GM23338 (cell line): ENCODE measurements around the gene MRPS26. TPM values are rescaled to one million over a fixed set of nuclear protein-coding genes. Genes with fewer than 3 reads are reported as not detected.

Source experiments
- ATAC-seq: fragments of 200-7000 bp; cut with Tn5 transposase; 3 replicates; pipeline ENCODE4 v1.9.1; 2020
- DNase-seq: peaks from one replicate; pipeline ENCODE4 v3.0.0-alpha.2; 2015; ENCODE audit warnings: low spot score
- H2AFZ ChIP-seq: fragments of 200-600 bp; sonication (generic); 2 replicates; pipeline ENCODE4 v1.8.0; 2016; ENCODE audit warnings: antibody characterized with exemption, mild to moderate bottlenecking, moderate library complexity
- H3F3A ChIP-seq: fragments of 200-600 bp; sonication (generic); replicated peaks from 2 replicates; pipeline ENCODE4 v1.8.0; 2017; ENCODE audit warnings: antibody characterized with exemption, mixed run types, low read depth
- H3K27ac ChIP-seq: fragments of 200-600 bp; sonication (generic); 2 replicates; pipeline ENCODE4 v1.6.1; 2016; ENCODE audit warnings: low read depth
- H3K27me3 ChIP-seq: fragments of 200-600 bp; sonication (generic); 2 replicates; pipeline ENCODE4 v1.8.0; 2016; ENCODE audit warnings: mild to moderate bottlenecking, mixed run types, moderate library complexity; ENCODE audit not compliant: insufficient read depth
- H3K36me3 ChIP-seq: fragments of 200-600 bp; sonication (generic); 2 replicates; pipeline ENCODE4 v1.8.0; 2016; ENCODE audit warnings: mild to moderate bottlenecking; ENCODE audit not compliant: insufficient read depth
- H3K4me1 ChIP-seq: fragments of 200-600 bp; sonication (generic); 2 replicates; pipeline ENCODE4 v1.8.0; 2016; ENCODE audit warnings: mild to moderate bottlenecking, moderate library complexity; ENCODE audit not compliant: insufficient read depth
- H3K4me2 ChIP-seq: fragments of 200-600 bp; sonication (generic); 2 replicates; pipeline ENCODE4 v1.7.1; 2017; ENCODE audit warnings: mixed run types
- H3K4me3 ChIP-seq: fragments of 200-600 bp; sonication (generic); 2 replicates; pipeline ENCODE4 v1.6.1; 2016; ENCODE audit warnings: mixed run types
- H3K79me2 ChIP-seq: fragments of 200-600 bp; sonication (generic); replicated peaks from 2 replicates; pipeline ENCODE4 v1.8.0; 2017; ENCODE audit warnings: mild to moderate bottlenecking; ENCODE audit not compliant: insufficient read depth
- H3K9me2 ChIP-seq: fragments of 200-600 bp; sonication (generic); 2 replicates; pipeline ENCODE4 v1.8.0; 2017; ENCODE audit not compliant: insufficient read depth
- H4K20me1 ChIP-seq: fragments of 200-600 bp; sonication (generic); replicated peaks from 2 replicates; pipeline ENCODE4 v1.8.0; 2017; ENCODE audit warnings: mild to moderate bottlenecking; ENCODE audit not compliant: insufficient read depth
- H3K27ac Mint-ChIP-seq: 2 replicates; pipeline ENCODE4 v1.8.0; 2020; ENCODE audit warnings: inconsistent platforms, mild to moderate bottlenecking, moderate library complexity, mixed read lengths
- H3K27me3 Mint-ChIP-seq: 3 replicates; pipeline ENCODE4 v1.8.0; 2022; ENCODE audit warnings: low read depth, mild to moderate bottlenecking, moderate library complexity, mixed read lengths, inconsistent platforms; ENCODE audit not compliant: insufficient read depth, poor library complexity
- H3K36me3 Mint-ChIP-seq: 3 replicates; pipeline ENCODE4 v1.8.0; 2021; ENCODE audit warnings: low read depth, mild to moderate bottlenecking, inconsistent platforms, moderate library complexity, mixed read lengths
- H3K4me1 Mint-ChIP-seq: 3 replicates; pipeline ENCODE4 v1.8.0; 2020; ENCODE audit warnings: mild to moderate bottlenecking, inconsistent platforms, mixed read lengths
- H3K4me3 Mint-ChIP-seq: 3 replicates; pipeline ENCODE4 v1.8.0; 2021; ENCODE audit warnings: moderate library complexity, mild to moderate bottlenecking, inconsistent platforms, mixed read lengths
- H3K9me3 Mint-ChIP-seq: 3 replicates; pipeline ENCODE4 v1.8.0; 2020; ENCODE audit warnings: moderate library complexity, mild to moderate bottlenecking, inconsistent platforms, mixed read lengths
- CREB1 ChIP-seq: fragments of 250-450 bp; sonication (Bioruptor Pico); IDR thresholded peaks from 2 replicates; pipeline ENCODE4 v1.5.0; 2020; ENCODE audit warnings: low read depth, mild to moderate bottlenecking, moderate library complexity
- ETS1 ChIP-seq: IDR thresholded peaks from 2 replicates; pipeline ENCODE4 v1.6.1; 2016; ENCODE audit warnings: antibody characterized with exemption
- EZH2phosphoT487 ChIP-seq: fragments of 200-600 bp; sonication (generic); IDR thresholded peaks from one replicate; pipeline ENCODE4 v1.8.1; 2018; ENCODE audit warnings: antibody characterized with exemption; ENCODE audit not compliant: unreplicated experiment
- JUNB ChIP-seq: IDR thresholded peaks from one replicate; pipeline ENCODE4 v1.6.1; 2016; ENCODE audit warnings: antibody characterized with exemption; ENCODE audit not compliant: unreplicated experiment
- NANOG ChIP-seq: IDR thresholded peaks from 2 replicates; pipeline ENCODE4 v1.6.1; 2016; ENCODE audit warnings: antibody characterized with exemption, borderline replicate concordance
- POLR2AphosphoS5 ChIP-seq: IDR thresholded peaks from 2 replicates; pipeline ENCODE4 v1.6.1; 2016; ENCODE audit warnings: antibody characterized with exemption, low read depth
- STAT1 ChIP-seq: IDR thresholded peaks from one replicate; pipeline ENCODE4 v1.6.1; 2016; ENCODE audit warnings: antibody characterized with exemption; ENCODE audit not compliant: unreplicated experiment
- ZNF462 ChIP-seq: fragments of 250-450 bp; sonication (Bioruptor Pico); IDR thresholded peaks from 2 replicates; pipeline ENCODE4 v1.5.0; 2020; ENCODE audit warnings: mild to moderate bottlenecking, moderate library complexity
- polyA plus RNA-seq: library from polyadenylated mRNA; unstranded; fragments of >200 nt; fragmentation: Nextera tagmentation; extraction: Ambion mirVana; gene quantifications from 2 replicates; pipeline ENCODE4 v1.2.1, GENCODE V29; 2016
- total RNA-seq: library from RNA; depleted of rRNA; stranded (reverse); fragments of >200 nt; shearing (Covaris generic); gene quantifications from 2 replicates; pipeline ENCODE4 v1.2.3, GENCODE V29; 2014

The MRPS26 gene
- total and polyA plus RNA-seq, 2 experiments from 2014 or later, result 105 to 154 TPM

GRCh38 chr20:3042625-3043024 is 3.2 kb upstream of the MRPS26 start:
- no peak for ATAC-seq
- H3K27ac Mint-ChIP-seq, result no peak overlapping the region
- Histone ChIP-seq H2AFZ (no peak overlapping the region), H3K4me2 (peak overlapping the region; percentile 44; the same call in 1 of the 2 replicates), H3K4me3 (no peak overlapping the region; the same call in 1 of the 2 replicates), H3K36me3 (0 out of 2 replicates have a peak, but pooled peaks cover 3% of the 10 kb centered on the region), H3K9me2 (peaks cover 4% of the 10 kb centered on the region; the same call in 1 of the 2 replicates), H3K4me1 (peaks cover 24% of the 10 kb centered on the region), H4K20me1 (peaks cover 3% of the 10 kb centered on the region; the same call in 1 of the 2 replicates), H3K27ac (no peak overlapping the region), H3K27me3 (no peaks in the 10 kb centered on the region), H3F3A (no peaks in the 10 kb centered on the region), H3K79me2 (peaks cover 11% of the 10 kb centered on the region)
- DNase-seq, result peak; percentile 33
- H3K27me3 Mint-ChIP-seq, result peaks cover 16% of the 10 kb centered on the region
- H3K4me1 Mint-ChIP-seq, result peaks cover 25% of the 10 kb centered on the region
- no peaks in the 10 kb centered on the region; the same call in 2 of the 3 replicates for H3K9me3 Mint-ChIP-seq
- H3K36me3 Mint-ChIP-seq, result peaks cover 43% of the 10 kb centered on the region
- TF ChIP-seq STAT1 (no peak), JUNB (no peak), POLR2AphosphoS5 (0 out of 2 replicates have a peak, but pooled peaks have one; percentile 20), EZH2phosphoT487 (no peak), CREB1 (CRISPR knock-in tag) (no peak), ETS1 (no peak), ZNF462 (CRISPR knock-in tag) (no peak), NANOG (no peak)
- peak overlapping the region; percentile 44 for H3K4me3 Mint-ChIP-seq
